Measurements from ENCODE around the gene CA10. TPM values are rescaled to one million over a fixed set of nuclear protein-coding genes. Genes with fewer than 3 reads are reported as not detected.

CA10 gene
- polyA plus RNA-seq, 1 donor from 2014 or later = 6.2 TPM

GRCh38 chr17:51629232-51629631 is 529.3 kb downstream of the CA10 start:
- Histone ChIP-seq H3K27me3 (ENCODE audit: insufficient read depth, low read depth, low read length) (no peaks in the 10 kb centered on the region), H3K36me3 (ENCODE audit: insufficient read depth, low read length) (no peaks in the 10 kb centered on the region), H3K9me2 (ENCODE audit: insufficient read depth, low read length) (no peaks in the 10 kb centered on the region), H3K27ac (ENCODE audit: low read length) (no peak overlapping the region), H2AFZ (ENCODE audit: low read depth, low read length) (no peak overlapping the region), H4K20me1 (ENCODE audit: insufficient read depth) (no peaks in the 10 kb centered on the region), H3K9ac (ENCODE audit: low read length) (no peak overlapping the region), H3K4me3 (ENCODE audit: low read length) (no peak overlapping the region), H3K4me2 (ENCODE audit: low read length) (no peak overlapping the region), H3F3A (ENCODE audit: insufficient read depth, low read length, poor library complexity, severe bottlenecking) (no peaks in the 10 kb centered on the region), H3K79me2 (replicated peaks; ENCODE audit: insufficient read depth, low read length) (no peaks in the 10 kb centered on the region), H3K9me3 (ENCODE audit: low read length) (no peaks in the 10 kb centered on the region)
- no peak for TF ChIP-seq TAF1 (IDR thresholded peaks at IDR 0.05; ENCODE audit: low read depth)
- TF ChIP-seq POLR2AphosphoS5 (IDR thresholded peaks at IDR 0.05) = no peak

- H3K36me3 ChIP-seq (ENCODE audit: insufficient read depth, low read length) = no peaks in the 10 kb centered on the region
- H3K9ac ChIP-seq (ENCODE audit: low read length) = no peak overlapping the region
- no peaks in the 10 kb centered on the region for H3K27me3 ChIP-seq (ENCODE audit: insufficient read depth, low read depth, low read length)
- TF ChIP-seq EZH2 (IDR thresholded peaks at IDR 0.05; ENCODE audit: borderline replicate concordance, insufficient read depth, low read length, poor library complexity, severe bottlenecking) (no peak), SMC3 (conservative IDR thresholded peaks at IDR 0.05; ENCODE audit: poor library complexity) (no peak), RAD21 (conservative IDR thresholded peaks at IDR 0.05) (no peak), POLR2AphosphoS5 (IDR thresholded peaks at IDR 0.05) (no peak), REST (IDR thresholded peaks at IDR 0.05; ENCODE audit: borderline replicate concordance) (no peak), EP300 (conservative IDR thresholded peaks at IDR 0.05; ENCODE audit: poor library complexity, severe bottlenecking) (no peak), MXI1 (conservative IDR thresholded peaks at IDR 0.05; ENCODE audit: poor library complexity, severe bottlenecking) (no peak), TAF1 (IDR thresholded peaks at IDR 0.05; ENCODE audit: low read depth) (no peak)
- TF ChIP-seq, protein P1, sequence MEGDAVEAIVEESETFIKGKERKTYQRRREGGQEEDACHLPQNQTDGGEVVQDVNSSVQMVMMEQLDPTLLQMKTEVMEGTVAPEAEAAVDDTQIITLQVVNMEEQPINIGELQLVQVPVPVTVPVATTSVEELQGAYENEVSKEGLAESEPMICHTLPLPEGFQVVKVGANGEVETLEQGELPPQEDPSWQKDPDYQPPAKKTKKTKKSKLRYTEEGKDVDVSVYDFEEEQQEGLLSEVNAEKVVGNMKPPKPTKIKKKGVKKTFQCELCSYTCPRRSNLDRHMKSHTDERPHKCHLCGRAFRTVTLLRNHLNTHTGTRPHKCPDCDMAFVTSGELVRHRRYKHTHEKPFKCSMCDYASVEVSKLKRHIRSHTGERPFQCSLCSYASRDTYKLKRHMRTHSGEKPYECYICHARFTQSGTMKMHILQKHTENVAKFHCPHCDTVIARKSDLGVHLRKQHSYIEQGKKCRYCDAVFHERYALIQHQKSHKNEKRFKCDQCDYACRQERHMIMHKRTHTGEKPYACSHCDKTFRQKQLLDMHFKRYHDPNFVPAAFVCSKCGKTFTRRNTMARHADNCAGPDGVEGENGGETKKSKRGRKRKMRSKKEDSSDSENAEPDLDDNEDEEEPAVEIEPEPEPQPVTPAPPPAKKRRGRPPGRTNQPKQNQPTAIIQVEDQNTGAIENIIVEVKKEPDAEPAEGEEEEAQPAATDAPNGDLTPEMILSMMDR (IDR thresholded peaks at IDR 0.05; ENCODE audit: poor library complexity, severe bottlenecking) = no peak
- H3K4me2 ChIP-seq (ENCODE audit: low read length) = no peak overlapping the region
- H3K27ac ChIP-seq (ENCODE audit: low read length) = no peak overlapping the region
- no peak overlapping the region for H3K4me3 ChIP-seq (ENCODE audit: low read length)
- H3K9me2 ChIP-seq (ENCODE audit: insufficient read depth, low read length) = no peaks in the 10 kb centered on the region
- H3F3A ChIP-seq (ENCODE audit: insufficient read depth, low read length, poor library complexity, severe bottlenecking) = no peaks in the 10 kb centered on the region
- H3K9me3 ChIP-seq (ENCODE audit: low read length) = no peaks in the 10 kb centered on the region
- H3K79me2 ChIP-seq (replicated peaks; ENCODE audit: insufficient read depth, low read length) = no peaks in the 10 kb centered on the region
- H4K20me1 ChIP-seq (ENCODE audit: insufficient read depth) = no peaks in the 10 kb centered on the region
- no peak overlapping the region for H2AFZ ChIP-seq (ENCODE audit: low read depth, low read length)
Observed at GRCh38 chr17:51627779-51628178, 530.7 kb downstream of the CA10 start.

DNA sequence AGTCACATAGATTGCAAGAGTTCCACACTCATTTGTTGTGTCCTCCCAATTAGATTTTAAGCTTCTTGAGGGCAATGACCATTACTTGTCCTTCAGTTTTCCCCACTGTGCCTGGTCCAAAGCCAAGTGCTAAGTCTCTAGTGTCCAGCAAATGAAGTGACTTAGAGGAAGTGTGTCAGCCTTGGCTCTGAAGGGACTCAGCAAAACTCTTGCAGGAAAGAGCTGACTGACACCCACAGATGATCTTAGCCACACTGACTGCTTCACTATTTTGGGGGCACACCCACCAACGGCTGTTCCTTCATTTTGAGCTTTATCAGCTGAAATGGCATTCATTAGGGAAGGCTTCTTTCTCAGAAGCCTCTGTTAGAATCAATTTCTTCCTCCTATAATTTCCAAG is 540.0 kb downstream of the CA10 start:
- Histone ChIP-seq H3K27ac (ENCODE audit: low read length) (no peak overlapping the region), H4K20me1 (ENCODE audit: insufficient read depth) (no peaks in the 10 kb centered on the region), H3F3A (ENCODE audit: insufficient read depth, low read length, poor library complexity, severe bottlenecking) (no peaks in the 10 kb centered on the region), H3K4me2 (ENCODE audit: low read length) (no peak overlapping the region), H3K9me3 (ENCODE audit: low read length) (no peaks in the 10 kb centered on the region), H3K36me3 (ENCODE audit: insufficient read depth, low read length) (no peaks in the 10 kb centered on the region), H3K9me2 (ENCODE audit: insufficient read depth, low read length) (no peaks in the 10 kb centered on the region), H3K9ac (ENCODE audit: low read length) (no peak overlapping the region), H3K4me3 (ENCODE audit: low read length) (no peak overlapping the region), H3K27me3 (ENCODE audit: insufficient read depth, low read depth, low read length) (no peaks in the 10 kb centered on the region), H3K79me2 (replicated peaks; ENCODE audit: insufficient read depth, low read length) (no peaks in the 10 kb centered on the region), H2AFZ (ENCODE audit: low read depth, low read length) (no peak overlapping the region)
- TF ChIP-seq EZH2 (IDR thresholded peaks at IDR 0.05; ENCODE audit: borderline replicate concordance, insufficient read depth, low read length, poor library complexity, severe bottlenecking) (no peak), REST (IDR thresholded peaks at IDR 0.05; ENCODE audit: borderline replicate concordance) (no peak), EP300 (conservative IDR thresholded peaks at IDR 0.05; ENCODE audit: poor library complexity, severe bottlenecking) (no peak), RAD21 (conservative IDR thresholded peaks at IDR 0.05) (no peak), MXI1 (conservative IDR thresholded peaks at IDR 0.05; ENCODE audit: poor library complexity, severe bottlenecking) (no peak), SMC3 (conservative IDR thresholded peaks at IDR 0.05; ENCODE audit: poor library complexity) (no peak), POLR2AphosphoS5 (IDR thresholded peaks at IDR 0.05) (no peak), TAF1 (IDR thresholded peaks at IDR 0.05; ENCODE audit: low read depth) (no peak)
- TF ChIP-seq, protein P1 (IDR thresholded peaks at IDR 0.05; ENCODE audit: poor library complexity, severe bottlenecking) = no peak
